GM12878 (cell line): Measurements from ENCODE around the gene SOBP. TPM values are rescaled to one million over a fixed set of nuclear protein-coding genes. Genes with fewer than 3 reads are reported as not detected.

Source experiments
- BMI1 ChIP-seq: fragments of 450-650 bp; IDR thresholded peaks from 2 replicates; pipeline ENCODE4 v1.6.1; 2016; ENCODE audit warnings: mild to moderate bottlenecking, moderate library complexity, borderline replicate concordance
- EGR1 ChIP-seq, 2 experiments: IDR thresholded peaks; 1 replicate in 1 of 2; 2 replicates in 1 of 2; pipeline ENCODE4 v1.6.1; 2011 to 2012; ENCODE audit warnings: low read depth in 2 of 2, low read length in 2 of 2, borderline replicate concordance in 1 of 2, mild to moderate bottlenecking in 1 of 2, moderate library complexity in 1 of 2
- FOXK2 ChIP-seq: fragments of 450-650 bp; IDR thresholded peaks from 2 replicates; pipeline ENCODE4 v1.6.1; 2017; ENCODE audit warnings: mild to moderate bottlenecking, moderate library complexity
- GATAD2B ChIP-seq: fragments of 450-650 bp; conservative IDR thresholded peaks from 2 replicates; pipeline ENCODE4 v1.6.1; 2017; ENCODE audit warnings: low read depth, mild to moderate bottlenecking, moderate library complexity
- HDGF ChIP-seq: fragments of 450-650 bp; IDR thresholded peaks from 2 replicates; pipeline ENCODE4 v1.6.1; 2016; ENCODE audit warnings: antibody characterized with exemption
- IKZF1 ChIP-seq: fragments of 450-650 bp; conservative IDR thresholded peaks from 2 replicates; pipeline ENCODE4 v1.6.1; 2017; ENCODE audit warnings: antibody characterized with exemption, mild to moderate bottlenecking
- IRF4 ChIP-seq: IDR thresholded peaks from 2 replicates; pipeline ENCODE4 v1.6.1; 2011; ENCODE audit warnings: low read depth, low read length
- MYC ChIP-seq: IDR thresholded peaks from 2 replicates; pipeline ENCODE4 v1.6.1; 2011; ENCODE audit warnings: mild to moderate bottlenecking, low read length, moderate library complexity, inconsistent platforms; ENCODE audit not compliant: insufficient read depth, insufficient replicate concordance, insufficient read length, severe bottlenecking
- NFYA ChIP-seq: IDR thresholded peaks from 2 replicates; pipeline ENCODE4 v1.6.1; 2011; ENCODE audit warnings: low read depth, mild to moderate bottlenecking, low read length, improper control_type of control experiment, borderline replicate concordance
- NFYB ChIP-seq: IDR thresholded peaks from 2 replicates; pipeline ENCODE4 v1.6.1; 2011; ENCODE audit warnings: low read depth, mild to moderate bottlenecking, low read length, improper control_type of control experiment, moderate library complexity; ENCODE audit not compliant: insufficient read depth
- SMC3 ChIP-seq: IDR thresholded peaks from 2 replicates; pipeline ENCODE4 v1.6.1; 2011; ENCODE audit warnings: low read length, improper control_type of control experiment, borderline replicate concordance
- SRF ChIP-seq, 2 experiments: IDR thresholded peaks; 2 replicates each; pipeline ENCODE4 v1.6.1; 2011; ENCODE audit warnings: low read depth in 2 of 2, low read length in 2 of 2, mild to moderate bottlenecking in 1 of 2, moderate library complexity in 1 of 2
- SUPT20H ChIP-seq: IDR thresholded peaks from 2 replicates; pipeline ENCODE4 v1.6.1; 2011; ENCODE audit warnings: low read depth, mild to moderate bottlenecking, low read length, moderate library complexity, borderline replicate concordance; ENCODE audit not compliant: control insufficient read depth
- TCF12 ChIP-seq: IDR thresholded peaks from 2 replicates; pipeline ENCODE4 v1.6.1; 2011; ENCODE audit warnings: low read depth, mild to moderate bottlenecking, low read length
- ZBED1 ChIP-seq: IDR thresholded peaks from 2 replicates; pipeline ENCODE4 v1.6.1; 2016; ENCODE audit warnings: borderline replicate concordance
- polyA plus RNA-seq, 11 experiments: library from polyadenylated mRNA; depleted of rRNA in 4 of 11; unstranded in 6 of 11; stranded (reverse) in 5 of 11; fragments of >200 nt; fragmentation: Nextera tagmentation in 4 of 11; fragmentation: Illumina TruSeq in 1 of 11; extraction: Ambion mirVana in 4 of 11; extraction: Trizol in 1 of 11; gene quantifications; 1 replicate in 1 of 11; 2 replicates in 10 of 11; pipeline versions ENCODE4 v1.2.1 to v1.2.3, GENCODE V29; 2011 to 2016; ENCODE audit warnings: inconsistent platforms in 2 of 11, missing spikeins in 2 of 11, low read depth in 1 of 11
- total RNA-seq, 4 experiments: library from RNA; depleted of rRNA in 3 of 4; stranded (reverse); fragments of >200 nt in 3 of 4; fragmentation: Illumina TruSeq in 1 of 4; extraction: Trizol in 1 of 4; gene quantifications; 2 replicates each; pipeline versions ENCODE4 v1.2.1 to v1.2.3, GENCODE V29; 2013 to 2021
- TF ChIP-seq, protein P1 (sequence below): IDR thresholded peaks from 2 replicates; pipeline ENCODE4 v1.6.1; 2012; ENCODE audit warnings: low read depth, low read length, improper control_type of control experiment
- TF ChIP-seq, protein P2 (sequence below): fragments of 450-650 bp; IDR thresholded peaks from 2 replicates; pipeline ENCODE4 v1.6.1; 2016; ENCODE audit warnings: mild to moderate bottlenecking
- TF ChIP-seq, protein P3 (sequence below): fragments of 450-650 bp; IDR thresholded peaks from 2 replicates; pipeline ENCODE4 v1.6.1; 2017; ENCODE audit warnings: antibody characterized with exemption, mild to moderate bottlenecking, moderate library complexity
- TF ChIP-seq, protein P4 (sequence below): IDR thresholded peaks from 2 replicates; pipeline ENCODE4 v1.6.1; 2011; ENCODE audit warnings: low read depth, low read length, improper control_type of control experiment, borderline replicate concordance

The SOBP gene
- total and polyA plus RNA-seq, 10 of the 15 experiments (the other 5 are each of a cell fraction or from before 2014, with no cell fraction given): 0.49 to 1.9 (median 0.78) TPM

DNA sequence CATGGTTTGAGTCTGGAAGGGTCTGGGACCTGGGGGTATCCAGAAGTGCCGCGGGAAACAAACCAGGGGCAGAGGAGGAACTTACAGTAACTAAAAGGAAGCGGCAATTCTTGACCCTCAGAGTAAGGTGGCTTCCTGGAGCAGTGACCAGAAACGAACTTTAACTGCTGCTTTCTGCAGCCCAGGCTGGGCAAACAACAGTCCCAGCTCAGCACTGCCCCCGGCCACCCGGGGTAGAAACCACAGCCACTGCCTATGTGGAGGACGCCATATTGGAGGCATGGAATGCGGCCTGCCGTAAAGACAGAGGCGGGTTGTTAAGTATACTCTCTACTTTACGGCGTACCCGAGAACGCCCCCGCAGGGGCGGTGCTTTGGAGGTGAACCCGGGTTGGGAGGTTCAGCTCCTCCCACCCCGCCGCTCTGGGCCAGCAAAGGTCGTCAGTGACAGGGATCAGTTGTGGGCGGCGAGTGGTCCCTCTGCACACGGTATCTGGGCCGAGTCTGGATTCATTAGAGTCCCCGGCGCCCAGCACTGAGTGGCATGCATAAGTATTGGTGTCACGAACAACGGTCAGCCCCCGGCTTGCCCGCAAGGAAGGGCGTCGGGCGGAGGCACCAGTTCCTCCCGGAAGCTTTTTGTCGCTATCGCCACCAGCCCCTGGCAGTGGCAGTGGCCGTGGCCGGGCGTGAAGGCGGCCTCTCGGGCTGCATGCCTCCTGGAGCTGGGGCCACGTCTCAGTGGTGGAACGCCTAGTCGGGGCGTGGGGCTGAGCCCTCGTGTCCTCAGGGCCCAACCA lies 30.4 kb upstream of the SOBP start, which contains the start of gene PDSS2 (continued):
- TF ChIP-seq, protein P1, sequence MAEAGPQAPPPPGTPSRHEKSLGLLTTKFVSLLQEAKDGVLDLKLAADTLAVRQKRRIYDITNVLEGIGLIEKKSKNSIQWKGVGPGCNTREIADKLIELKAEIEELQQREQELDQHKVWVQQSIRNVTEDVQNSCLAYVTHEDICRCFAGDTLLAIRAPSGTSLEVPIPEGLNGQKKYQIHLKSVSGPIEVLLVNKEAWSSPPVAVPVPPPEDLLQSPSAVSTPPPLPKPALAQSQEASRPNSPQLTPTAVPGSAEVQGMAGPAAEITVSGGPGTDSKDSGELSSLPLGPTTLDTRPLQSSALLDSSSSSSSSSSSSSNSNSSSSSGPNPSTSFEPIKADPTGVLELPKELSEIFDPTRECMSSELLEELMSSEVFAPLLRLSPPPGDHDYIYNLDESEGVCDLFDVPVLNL: no peak
- no peak for TF ChIP-seq SUPT20H
- TF ChIP-seq, protein P2, sequence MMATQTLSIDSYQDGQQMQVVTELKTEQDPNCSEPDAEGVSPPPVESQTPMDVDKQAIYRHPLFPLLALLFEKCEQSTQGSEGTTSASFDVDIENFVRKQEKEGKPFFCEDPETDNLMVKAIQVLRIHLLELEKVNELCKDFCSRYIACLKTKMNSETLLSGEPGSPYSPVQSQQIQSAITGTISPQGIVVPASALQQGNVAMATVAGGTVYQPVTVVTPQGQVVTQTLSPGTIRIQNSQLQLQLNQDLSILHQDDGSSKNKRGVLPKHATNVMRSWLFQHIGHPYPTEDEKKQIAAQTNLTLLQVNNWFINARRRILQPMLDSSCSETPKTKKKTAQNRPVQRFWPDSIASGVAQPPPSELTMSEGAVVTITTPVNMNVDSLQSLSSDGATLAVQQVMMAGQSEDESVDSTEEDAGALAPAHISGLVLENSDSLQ: peak; percentile 82
- no peak for TF ChIP-seq NFYB
- TF ChIP-seq GATAD2B: peak; percentile 65; the same call in 1 of the 2 replicates
- no peak for TF ChIP-seq SRF (IDR thresholded peaks at IDR 0.05; ENCODE audit: low read depth in 2 of 2, low read length in 2 of 2)
- TF ChIP-seq ZBED1: peak; percentile 70; the same call in 1 of the 2 replicates
- TF ChIP-seq, protein P3, sequence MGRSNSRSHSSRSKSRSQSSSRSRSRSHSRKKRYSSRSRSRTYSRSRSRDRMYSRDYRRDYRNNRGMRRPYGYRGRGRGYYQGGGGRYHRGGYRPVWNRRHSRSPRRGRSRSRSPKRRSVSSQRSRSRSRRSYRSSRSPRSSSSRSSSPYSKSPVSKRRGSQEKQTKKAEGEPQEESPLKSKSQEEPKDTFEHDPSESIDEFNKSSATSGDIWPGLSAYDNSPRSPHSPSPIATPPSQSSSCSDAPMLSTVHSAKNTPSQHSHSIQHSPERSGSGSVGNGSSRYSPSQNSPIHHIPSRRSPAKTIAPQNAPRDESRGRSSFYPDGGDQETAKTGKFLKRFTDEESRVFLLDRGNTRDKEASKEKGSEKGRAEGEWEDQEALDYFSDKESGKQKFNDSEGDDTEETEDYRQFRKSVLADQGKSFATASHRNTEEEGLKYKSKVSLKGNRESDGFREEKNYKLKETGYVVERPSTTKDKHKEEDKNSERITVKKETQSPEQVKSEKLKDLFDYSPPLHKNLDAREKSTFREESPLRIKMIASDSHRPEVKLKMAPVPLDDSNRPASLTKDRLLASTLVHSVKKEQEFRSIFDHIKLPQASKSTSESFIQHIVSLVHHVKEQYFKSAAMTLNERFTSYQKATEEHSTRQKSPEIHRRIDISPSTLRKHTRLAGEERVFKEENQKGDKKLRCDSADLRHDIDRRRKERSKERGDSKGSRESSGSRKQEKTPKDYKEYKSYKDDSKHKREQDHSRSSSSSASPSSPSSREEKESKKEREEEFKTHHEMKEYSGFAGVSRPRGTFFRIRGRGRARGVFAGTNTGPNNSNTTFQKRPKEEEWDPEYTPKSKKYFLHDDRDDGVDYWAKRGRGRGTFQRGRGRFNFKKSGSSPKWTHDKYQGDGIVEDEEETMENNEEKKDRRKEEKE: no peak
- no peak; the same call in 1 of the 2 replicates for TF ChIP-seq SMC3
- 0 out of 2 replicates have a peak, but pooled peaks have one; percentile 32 for TF ChIP-seq TCF12
- TF ChIP-seq FOXK2: no peak
- TF ChIP-seq, protein P4, sequence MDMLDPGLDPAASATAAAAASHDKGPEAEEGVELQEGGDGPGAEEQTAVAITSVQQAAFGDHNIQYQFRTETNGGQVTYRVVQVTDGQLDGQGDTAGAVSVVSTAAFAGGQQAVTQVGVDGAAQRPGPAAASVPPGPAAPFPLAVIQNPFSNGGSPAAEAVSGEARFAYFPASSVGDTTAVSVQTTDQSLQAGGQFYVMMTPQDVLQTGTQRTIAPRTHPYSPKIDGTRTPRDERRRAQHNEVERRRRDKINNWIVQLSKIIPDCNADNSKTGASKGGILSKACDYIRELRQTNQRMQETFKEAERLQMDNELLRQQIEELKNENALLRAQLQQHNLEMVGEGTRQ: no peak
- TF ChIP-seq HDGF: no peak
- TF ChIP-seq EGR1 (IDR thresholded peaks at IDR 0.05; ENCODE audit: borderline replicate concordance in 1 of 2, low read depth in 2 of 2, low read length in 2 of 2): peak; percentile 63 to 100
- TF ChIP-seq BMI1: no peak
- TF ChIP-seq IKZF1: peak; percentile 64; the same call in 1 of the 2 replicates
- TF ChIP-seq NFYA: no peak
- TF ChIP-seq IRF4: no peak
- TF ChIP-seq MYC: no peak
